HG02938 (cell line): Measurements from ENCODE around the gene LYRM4.
"Not testable (repeated sequence)": the region's sequence is repeated elsewhere in the genome, so short reads cannot be mapped to it uniquely, and the experiment has no call there.

Experiments
- ATAC-seq: cut with Tn5 transposase; IDR thresholded peaks from one replicate; pipeline ENCODE4 v1.9.1; 2021; ENCODE audit warnings: mild to moderate bottlenecking, moderate library complexity; ENCODE audit not compliant: unreplicated experiment

The LYRM4 gene

DNA sequence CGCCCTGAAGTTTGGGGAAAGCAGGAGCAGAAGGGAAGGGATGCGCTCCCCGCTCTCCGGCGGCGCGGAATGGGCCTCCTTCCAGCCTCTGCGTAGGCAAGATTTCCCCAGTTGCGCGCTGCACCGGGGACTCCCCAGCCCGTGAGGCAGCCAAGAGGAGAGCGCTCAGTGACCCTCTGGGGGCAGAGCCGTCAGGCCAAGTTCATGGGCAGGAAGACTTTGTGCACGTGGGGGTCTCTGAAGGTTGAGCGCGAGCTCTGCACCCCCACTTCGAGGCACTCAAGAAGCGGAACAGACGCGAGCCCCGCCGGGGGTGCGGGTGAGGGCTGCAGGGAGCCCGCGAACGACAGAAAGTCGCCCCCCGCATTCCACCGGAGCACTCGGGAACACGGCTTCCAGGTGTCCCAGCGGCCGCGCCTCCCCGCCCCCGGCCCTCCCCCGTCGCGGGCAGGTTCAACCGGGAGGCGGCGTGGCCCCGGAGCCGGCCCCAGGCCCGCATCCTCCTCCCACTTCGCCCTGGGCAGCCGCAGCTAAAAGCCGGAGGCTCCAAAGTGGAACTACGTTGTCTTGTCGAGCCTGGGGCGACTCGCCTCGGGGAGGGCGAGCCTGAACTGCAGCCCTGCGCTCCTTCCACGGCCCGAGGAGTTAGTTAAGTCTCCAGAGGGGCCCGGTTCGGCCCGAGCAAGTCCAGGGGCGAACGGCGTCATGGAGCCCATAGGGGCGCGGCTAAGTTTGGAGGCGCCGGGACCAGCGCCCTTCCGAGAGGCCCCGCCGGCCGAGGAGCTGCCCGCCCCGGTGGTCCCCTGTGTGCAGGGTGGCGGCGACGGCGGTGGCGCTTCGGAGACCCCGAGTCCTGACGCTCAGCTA lies 175.7 kb downstream of the LYRM4 start, which contains the start of gene PPP1R3G:
Gene PPP1R3G, plus strand, starts transcription at position 561 of the 867 bp plus-strand sequence. Its CDS starts 145 bp downstream, at position 706.
- peak; percentile 58 for ATAC-seq

DNA sequence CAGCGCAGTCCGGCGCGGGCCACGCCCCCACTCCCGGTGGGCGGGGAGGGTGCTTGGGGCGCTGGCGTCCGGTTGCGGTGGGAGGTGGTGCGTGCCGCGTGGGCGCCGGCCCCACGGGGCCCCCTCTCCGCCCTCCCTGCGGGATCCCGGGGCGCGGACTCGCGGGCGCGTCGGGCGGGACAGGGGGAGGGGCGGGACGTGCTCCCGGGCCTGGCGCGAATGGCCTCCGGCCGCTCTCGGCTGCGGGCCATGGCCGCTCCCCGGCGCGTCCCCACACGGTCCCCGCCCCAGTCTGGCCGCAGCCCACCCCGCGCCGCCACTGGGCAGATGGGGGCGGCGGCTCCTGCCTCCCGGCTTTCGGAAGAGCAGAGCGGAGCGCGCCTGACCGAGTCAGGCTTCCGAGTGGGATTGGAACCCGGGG lies 176.4 kb downstream of the LYRM4 start:
- ATAC-seq: peak; percentile 7

DNA sequence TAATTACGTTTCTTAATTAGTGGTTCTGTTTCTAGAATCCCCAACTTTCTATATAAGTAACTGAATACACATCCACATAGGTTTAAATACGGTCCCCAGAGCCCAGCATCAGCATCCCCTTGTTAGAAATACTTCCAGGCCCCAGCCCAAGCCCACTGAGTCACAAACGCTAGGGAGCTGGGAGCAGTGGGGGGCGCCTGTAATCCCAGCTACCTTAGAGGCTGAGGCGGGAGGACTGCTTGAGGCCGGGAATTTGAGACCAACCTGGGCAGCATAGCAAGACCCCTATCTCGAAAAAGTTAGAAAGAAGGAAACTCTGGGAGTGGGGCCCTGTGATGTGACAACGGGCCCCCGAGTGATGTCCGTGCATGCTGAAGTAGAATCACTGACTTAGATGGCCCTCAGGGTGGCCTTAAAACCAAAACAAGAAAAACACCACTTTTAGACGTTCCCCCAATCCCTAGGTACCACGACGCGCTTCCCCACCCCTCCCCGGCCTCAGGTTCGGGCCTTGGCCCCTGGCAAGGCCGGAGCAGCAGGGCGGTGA lies 176.9 kb downstream of the LYRM4 start:
- no peak for ATAC-seq

DNA sequence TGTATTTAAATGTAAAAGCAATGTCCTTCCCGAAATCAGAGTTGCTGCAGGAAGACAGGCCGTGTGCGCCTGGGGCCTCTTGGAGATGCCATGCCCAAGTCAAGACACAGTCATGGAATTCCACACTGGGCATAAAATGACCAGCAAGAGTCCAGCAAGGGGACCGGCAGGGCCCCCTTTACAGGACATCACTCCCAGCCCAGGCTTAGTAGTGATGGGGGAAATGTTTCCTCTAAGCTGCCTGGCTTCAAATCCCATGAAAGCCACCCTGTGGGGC lies 177.5 kb downstream of the LYRM4 start:
- no peak for ATAC-seq

DNA sequence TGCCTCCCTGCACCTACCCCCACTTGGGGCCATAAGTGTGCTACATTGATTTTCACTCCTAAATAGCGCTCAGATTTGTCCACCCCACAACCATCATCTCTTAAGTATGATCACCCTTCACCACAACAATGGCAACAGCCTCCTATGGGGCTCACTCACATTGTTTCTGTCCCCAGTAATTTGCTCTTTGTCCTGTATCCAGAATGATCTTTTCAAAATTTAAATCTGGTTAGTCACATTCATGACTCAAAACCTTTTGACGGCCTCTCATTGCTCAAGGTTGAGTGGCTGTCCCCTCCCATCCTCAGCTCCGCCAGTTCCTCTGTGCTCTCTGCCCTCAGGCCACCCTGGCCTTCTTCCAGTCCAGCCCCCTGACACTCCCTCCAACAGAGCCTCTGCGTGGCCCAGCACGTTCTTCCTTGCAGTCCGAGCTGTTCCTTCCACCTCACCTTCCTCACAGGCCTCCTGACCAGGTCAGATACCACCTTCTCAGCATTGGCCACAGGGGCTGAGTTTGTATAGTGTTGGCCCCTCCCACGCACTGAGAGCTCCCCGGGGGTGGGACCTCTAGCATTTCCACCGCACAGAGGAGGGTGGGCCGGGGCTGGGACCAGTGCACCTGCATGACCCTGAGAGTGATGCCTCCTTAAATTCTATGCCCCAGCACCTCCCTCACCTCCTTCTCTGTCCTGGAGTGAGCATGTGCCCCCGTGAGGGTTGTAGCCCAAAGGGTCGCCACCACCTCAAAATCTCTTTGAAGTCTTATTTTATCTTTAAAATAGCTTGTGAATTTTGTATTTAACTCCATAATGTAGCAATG lies 178.1 kb downstream of the LYRM4 start:
- ATAC-seq: no peak

- ATAC-seq: no peak
Observed at GRCh38 chr6:5081955-5082354, 178.8 kb downstream of the LYRM4 start.

DNA sequence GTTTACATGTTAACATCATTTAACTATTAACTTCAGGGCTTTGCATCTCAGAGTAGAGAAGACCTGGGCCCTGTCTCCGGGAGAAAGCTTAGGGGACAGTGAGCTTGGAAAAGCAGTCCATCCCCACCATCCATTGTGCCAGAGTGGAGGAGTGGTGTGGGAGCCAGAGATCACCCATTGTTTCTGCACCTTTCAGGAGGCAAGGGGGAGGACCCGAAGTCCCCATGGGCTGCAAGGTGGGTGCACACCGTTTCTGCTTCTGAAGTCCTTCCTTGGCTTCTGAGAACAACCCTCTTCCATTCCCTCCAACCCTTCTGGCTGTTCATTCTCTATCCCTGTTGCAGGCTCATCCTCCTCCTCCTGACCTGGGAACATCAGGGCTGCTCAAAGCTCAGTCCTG lies 179.6 kb downstream of the LYRM4 start:
- no peak for ATAC-seq

- no peak for ATAC-seq
Observed at GRCh38 chr6:5080574-5080973, 180.2 kb downstream of the LYRM4 start.

GRCh38 chr6:5079692-5080091 lies 181.1 kb downstream of the LYRM4 start:
- no peak for ATAC-seq

DNA sequence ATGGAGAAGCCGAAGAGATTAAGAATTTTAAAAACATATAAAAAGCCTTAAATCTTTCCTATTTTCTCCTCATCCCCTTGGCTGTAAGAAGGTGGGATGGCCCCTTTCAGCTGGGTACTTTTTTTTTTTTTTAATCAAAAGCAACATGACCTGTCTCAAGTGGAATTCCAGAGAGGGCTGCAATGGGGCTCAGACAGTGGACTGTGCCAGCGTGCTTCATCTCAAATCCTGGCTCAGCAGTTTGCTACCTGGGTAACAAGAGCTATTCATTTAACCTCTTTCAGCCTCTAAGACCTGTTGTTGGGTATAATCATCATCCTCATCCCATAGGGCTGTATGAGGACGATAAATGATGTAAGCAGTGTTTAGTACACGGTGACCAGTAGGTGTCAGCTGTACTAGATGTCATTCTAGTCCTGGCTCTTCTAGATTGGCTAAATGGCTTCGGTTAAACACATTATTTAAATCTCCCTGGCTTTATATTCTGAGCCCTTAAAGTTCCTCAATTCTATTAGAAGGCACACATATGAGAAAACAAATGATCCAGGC lies 182.6 kb downstream of the LYRM4 start:
- ATAC-seq: no peak

- no peak for ATAC-seq
Observed at GRCh38 chr6:5076931-5077330, 183.8 kb downstream of the LYRM4 start.

DNA sequence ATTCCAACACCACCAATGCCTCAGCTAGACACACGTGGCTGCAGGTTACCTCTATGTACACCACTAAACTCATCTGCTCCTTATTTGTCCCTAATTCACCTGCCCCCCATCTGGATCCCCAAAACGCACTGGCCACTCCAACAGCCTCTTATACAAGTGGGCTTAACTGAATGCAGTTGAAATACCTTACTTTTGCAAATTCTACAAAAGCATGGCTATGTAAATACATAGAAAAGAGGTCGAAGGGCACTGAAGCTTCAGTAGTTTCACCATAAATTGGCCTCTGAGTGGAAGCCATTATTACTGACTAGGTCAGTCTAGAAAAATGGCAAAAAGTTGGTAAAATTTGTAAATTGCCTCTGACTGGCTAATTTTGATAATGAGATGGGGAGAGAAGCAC lies 186.8 kb downstream of the LYRM4 start:
- ATAC-seq: no peak

- peak; percentile 73 for ATAC-seq
Observed at GRCh38 chr6:5072440-5072839, 188.3 kb downstream of the LYRM4 start.

GRCh38 chr6:5071216-5071615 lies 189.5 kb downstream of the LYRM4 start:
- no peak for ATAC-seq

DNA sequence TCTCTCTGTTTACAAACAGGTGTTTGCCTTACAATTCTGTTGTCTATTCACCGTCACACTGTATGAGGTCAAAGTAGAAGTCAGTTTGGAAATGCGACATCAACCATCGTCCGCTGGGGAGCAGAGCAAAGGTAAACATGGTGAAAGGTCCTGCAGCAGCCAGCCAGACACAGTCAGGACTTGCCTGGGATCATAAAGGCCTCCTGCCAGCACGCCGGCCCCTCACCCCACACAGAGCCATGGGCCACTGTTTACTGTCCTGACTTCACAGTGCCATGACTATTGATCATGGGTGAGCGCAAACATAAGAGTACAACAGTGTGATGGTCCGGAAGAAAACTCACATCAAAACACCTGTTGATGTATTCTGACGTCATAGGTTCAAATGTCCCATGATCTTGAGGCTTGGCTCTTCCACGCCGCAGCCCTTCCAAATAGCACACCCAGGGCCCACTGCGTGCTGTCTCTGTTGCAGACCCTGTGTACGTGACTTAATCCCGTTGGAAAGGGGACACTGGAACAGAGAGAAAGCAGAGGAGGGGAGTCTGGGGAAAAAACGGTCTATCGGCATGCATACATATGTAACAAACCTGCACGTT lies 192.5 kb downstream of the LYRM4 start:
- no peak for ATAC-seq

- ATAC-seq: no peak
Observed at GRCh38 chr6:5067305-5067704, 193.4 kb downstream of the LYRM4 start.

DNA sequence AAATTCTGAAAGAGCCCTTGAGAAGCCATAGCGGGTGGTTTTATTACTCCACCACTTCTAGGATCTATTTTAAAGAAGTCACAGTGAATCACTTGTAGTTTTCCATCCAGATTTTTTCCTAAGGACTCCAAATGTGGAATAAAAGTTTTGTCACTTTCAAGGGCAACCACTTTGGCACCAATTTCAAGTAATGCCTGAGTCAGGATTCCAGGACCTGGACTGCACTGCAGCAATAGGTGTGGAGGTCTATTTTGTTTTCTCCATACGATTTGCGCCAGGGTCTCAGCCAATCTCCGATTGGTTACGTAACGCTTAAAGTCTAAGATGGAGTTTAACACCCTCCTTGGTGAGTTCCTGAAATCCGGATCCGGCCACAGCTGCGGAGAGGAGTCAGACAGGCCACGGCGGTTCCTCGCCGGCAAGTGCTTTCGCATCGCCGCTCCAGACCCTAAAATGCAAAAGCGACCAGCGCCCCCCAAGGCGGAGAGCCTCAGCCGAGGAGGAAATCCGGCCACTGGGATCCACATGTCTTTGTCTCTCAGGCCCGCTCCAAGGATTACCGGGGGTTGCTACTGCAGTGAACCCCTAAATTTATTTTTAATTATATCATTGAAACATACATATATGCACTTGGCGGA lies 194.2 kb downstream of the LYRM4 start:
- no peak for ATAC-seq

DNA sequence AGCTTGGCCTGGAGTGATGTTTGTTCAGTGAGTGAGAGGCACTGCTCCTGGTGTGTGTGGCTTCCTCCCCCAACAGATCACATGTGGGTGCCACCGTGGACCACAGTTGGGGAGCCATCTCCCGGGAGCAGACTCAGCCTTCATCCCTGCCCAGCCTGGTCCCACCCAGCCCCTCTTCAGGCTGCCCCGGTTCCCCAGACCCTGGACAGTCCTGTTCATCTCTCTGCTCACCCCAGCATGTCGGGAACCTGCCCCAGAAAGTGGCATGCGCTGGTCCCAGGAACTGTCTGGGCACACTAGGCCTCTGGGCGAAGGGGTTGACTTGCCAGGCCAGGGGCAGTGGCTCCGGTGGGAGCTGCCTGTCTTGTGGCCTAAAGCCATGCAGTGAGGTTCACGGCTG lies 197.1 kb downstream of the LYRM4 start:
- ATAC-seq: no peak

DNA sequence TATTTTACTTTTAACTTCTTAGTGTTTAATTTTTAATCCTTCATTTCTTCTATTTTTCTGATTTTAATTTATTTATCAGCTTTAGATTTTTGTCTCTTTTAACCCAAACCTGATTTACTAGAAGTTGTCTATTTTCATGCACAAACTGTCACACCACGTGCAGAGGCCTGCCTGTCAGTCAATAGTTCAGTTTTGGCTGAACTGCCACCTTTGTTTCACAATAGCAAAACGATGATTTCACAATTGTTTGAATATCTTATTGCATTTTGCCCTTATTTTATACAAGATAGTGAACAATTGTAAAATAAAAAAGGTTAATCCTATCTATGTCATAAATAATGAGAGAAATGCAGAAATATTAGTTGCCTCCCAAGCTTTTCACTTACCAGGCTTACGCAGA lies 199.6 kb downstream of the LYRM4 start:
- ATAC-seq: no peak

DNA sequence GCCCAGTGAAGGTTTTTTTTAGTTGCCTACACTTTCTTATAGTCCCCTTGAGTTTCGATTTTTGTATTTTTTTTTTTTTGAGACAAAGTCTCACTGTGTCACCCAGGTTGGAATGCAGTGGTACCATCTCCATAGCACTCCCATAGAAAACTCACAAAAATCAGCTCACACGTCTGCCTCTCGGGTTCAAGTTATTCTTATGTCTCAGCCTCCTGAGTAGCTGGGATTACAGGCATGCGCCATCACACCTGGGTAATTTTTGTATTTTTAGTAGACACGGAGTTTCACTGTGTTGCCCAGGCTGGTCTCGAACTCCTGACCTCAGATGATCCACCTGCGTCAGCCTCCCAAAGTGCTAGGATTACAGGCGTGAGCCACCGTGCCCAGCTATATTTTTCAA lies 200.3 kb downstream of the LYRM4 start:
- ATAC-seq: not testable (repeated sequence)
